ENCODE data around the gene TRAPPC2L. TPM values are rescaled to one million over a fixed set of nuclear protein-coding genes. Genes with fewer than 3 reads are reported as not detected.
A peak's percentile ranks its signal among the peaks of the same experiment; 100 is the strongest.

Gene TRAPPC2L
- total and polyA plus RNA-seq, 7 donors, result 30.7 to 56.5 (median 42.1) TPM

GRCh38 chr16:88856122-88856827 lies 652 bp upstream of the TRAPPC2L start:
- WGBS, 2 donors, result 8 to 17% methylated on average over 50 of the region's 53 CpGs
- H3K36me3 ChIP-seq, result peaks cover 16 to 33% (median 18%) of the 10 kb centered on the region in 4 donors
- peak overlapping the region; percentile 70 to 95 (median 80) for H3K4me3 ChIP-seq
- no peaks in the 10 kb centered on the region for H3K27me3 ChIP-seq
- no peak for TF ChIP-seq POLR2A (IDR thresholded peaks at IDR 0.05)
- TF ChIP-seq CTCF (IDR thresholded peaks at IDR 0.05), result no peak
- peak; percentile 75 for DNase-seq
- H3K4me1 ChIP-seq, result peaks cover 0 to 27% (median 20%) of the 10 kb centered on the region in 4 donors
- H3K27ac ChIP-seq, result peak overlapping the region; percentile 77 to 88 (median 82)
- H3K9me3 ChIP-seq, result no peaks in the 10 kb centered on the region
- intact Hi-C loops (cut with DNase I), result loop anchor here (5.0 kb wide), 2 partner anchors 119 to 361 kb away; partner anchors contain the start of gene ZNF778

DNA sequence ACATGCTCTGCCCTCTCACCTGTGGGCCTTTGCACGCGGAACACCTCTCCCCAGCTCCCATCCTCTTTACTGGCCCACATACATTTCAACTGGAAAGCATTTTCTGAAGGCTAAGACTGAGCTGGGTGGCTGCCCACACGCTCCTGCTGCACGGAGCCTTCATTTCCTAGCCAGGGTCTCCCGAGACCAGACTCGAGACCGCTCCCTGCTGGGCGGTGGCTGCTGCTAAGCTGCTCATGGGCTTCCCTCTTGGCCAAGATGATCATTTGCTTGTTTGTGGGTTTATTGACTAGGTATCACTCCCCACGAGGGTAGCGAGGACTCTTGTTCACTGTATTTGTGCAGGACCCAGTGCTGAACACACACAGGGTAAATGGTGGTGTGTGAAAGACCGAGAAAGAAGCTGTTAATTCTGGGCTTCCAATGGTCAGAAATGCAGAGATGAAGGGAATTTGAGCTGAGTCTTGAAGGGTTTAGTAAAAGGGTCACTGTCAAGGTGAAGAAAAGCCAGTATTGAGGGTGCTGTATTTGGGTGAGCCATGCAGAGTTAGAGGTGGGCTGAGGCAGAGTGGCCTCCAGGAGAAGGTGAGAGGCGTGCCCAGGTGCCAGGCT lies 907 bp downstream of the TRAPPC2L start:
- WGBS, 2 donors, result 13 to 14% methylated on average over 12 of the region's 12 CpGs
- Histone ChIP-seq H3K9me3 (no peaks in the 10 kb centered on the region), H3K27ac (peak overlapping the region; percentile 77 to 88 (median 82)), H3K36me3 (peaks cover 20 to 44% (median 26%) of the 10 kb centered on the region in 4 donors), H3K27me3 (no peaks in the 10 kb centered on the region), H3K4me3 (peak overlapping the region; percentile 70 to 95 (median 80)), H3K4me1 (peaks cover 0 to 27% (median 20%) of the 10 kb centered on the region in 4 donors)
- TF ChIP-seq CTCF (IDR thresholded peaks at IDR 0.05) (peak; percentile 42 to 58 (median 52)), POLR2A (IDR thresholded peaks at IDR 0.05) (no peak)
- DNase-seq, result peak; percentile 88
- intact Hi-C loops (cut with DNase I), result loop anchor here (1.0 to 5.0 kb wide), 3 partner anchors 47 to 359 kb away; partner anchors contain the start of genes APRT and ZNF778

DNA sequence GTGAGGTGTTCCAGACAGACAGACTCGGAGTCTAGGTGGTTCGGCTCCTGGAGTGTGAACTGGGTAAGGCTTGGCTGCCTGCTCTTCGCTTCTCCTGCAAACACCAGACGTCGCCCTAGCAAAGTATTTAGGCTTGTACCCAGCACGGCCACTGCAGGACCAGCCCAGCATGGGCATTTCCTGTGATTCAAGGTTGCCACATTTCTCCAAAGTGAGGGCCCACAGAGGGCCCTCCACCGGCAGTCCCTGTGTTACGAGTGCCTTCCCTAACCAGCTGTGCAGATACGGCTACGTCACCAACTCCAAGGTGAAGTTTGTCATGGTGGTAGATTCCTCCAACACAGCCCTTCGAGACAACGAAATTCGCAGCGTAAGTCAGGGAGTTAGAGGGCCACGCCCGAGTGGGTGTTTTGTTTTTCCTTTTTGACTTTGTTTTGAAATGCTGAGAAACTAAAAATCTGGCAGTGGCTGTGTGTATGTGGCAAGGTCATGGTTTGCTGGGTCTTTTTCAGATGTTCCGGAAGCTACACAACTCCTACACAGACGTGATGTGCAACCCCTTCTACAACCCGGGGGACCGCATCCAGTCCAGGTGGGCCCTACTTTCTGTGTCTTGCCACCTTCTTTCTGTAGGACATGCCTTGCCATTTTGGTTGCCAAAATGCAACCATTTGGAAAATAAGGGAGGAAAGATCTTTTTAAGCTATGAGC lies 2.6 kb downstream of the TRAPPC2L start:
- TF ChIP-seq POLR2A (IDR thresholded peaks at IDR 0.05), result no peak
- no peak for TF ChIP-seq CTCF (IDR thresholded peaks at IDR 0.05)
- TF ChIP-seq EP300 (IDR thresholded peaks at IDR 0.05), result no peak
- no peak for TF ChIP-seq POLR2AphosphoS5 (IDR thresholded peaks at IDR 0.05)

GRCh38 chr16:88861359-88861758 lies 4.4 kb downstream of the TRAPPC2L start:
- H3K36me3 ChIP-seq, result peaks cover 20 to 44% (median 26%) of the 10 kb centered on the region in 4 donors
- H3K27me3 ChIP-seq, result no peaks in the 10 kb centered on the region
- no peak overlapping the region for H3K4me3 ChIP-seq
- no peaks in the 10 kb centered on the region for H3K9me3 ChIP-seq
- H3K27ac ChIP-seq, result no peak overlapping the region
- H3K4me1 ChIP-seq, result peaks cover 0 to 14% (median 9%) of the 10 kb centered on the region in 4 donors
- intact Hi-C loops (cut with DNase I), result no loop called here
- TF ChIP-seq EP300 (IDR thresholded peaks at IDR 0.05) (no peak), POLR2AphosphoS5 (IDR thresholded peaks at IDR 0.05) (no peak), POLR2A (IDR thresholded peaks at IDR 0.05) (no peak), CTCF (IDR thresholded peaks at IDR 0.05) (no peak)
- no peak for DNase-seq
- WGBS, 2 donors, result 95% methylated on average over 19 of the region's 19 CpGs

More for the DNA sequence above, 2.6 kb downstream of the TRAPPC2L start:
- 94 to 95% methylated on average over 20 of the region's 20 CpGs for WGBS, 2 donors
- intact Hi-C loops (cut with DNase I), result loop anchor here (5.0 kb wide), 2 partner anchors 122 to 358 kb away; partner anchors contain the start of gene ZNF778
- H3K4me1 ChIP-seq, result peaks cover 0 to 27% (median 20%) of the 10 kb centered on the region in 4 donors
- H3K4me3 ChIP-seq, result no peak overlapping the region
- H3K36me3 ChIP-seq, result peaks cover 20 to 44% (median 26%) of the 10 kb centered on the region in 4 donors
- no peaks in the 10 kb centered on the region for H3K9me3 ChIP-seq
- no peak overlapping the region for H3K27ac ChIP-seq
- no peak for DNase-seq
- no peaks in the 10 kb centered on the region for H3K27me3 ChIP-seq
